HS-5 (cell line): Measurements from ENCODE around the gene RAB31.

Source experiments
- DNase-seq: peaks from one replicate; pipeline ENCODE4 v3.0.0-alpha.2; 2012; ENCODE audit warnings: low read depth

Gene RAB31

GRCh38 chr18:9792565-9793245 lies 84.6 kb downstream of the RAB31 start:
- DNase-seq, result no peak

- no peak for DNase-seq
Measured at GRCh38 chr18:9796011-9796410, 87.9 kb downstream of the RAB31 start.

GRCh38 chr18:9796935-9797549 lies 88.9 kb downstream of the RAB31 start:
- no peak for DNase-seq

GRCh38 chr18:9802175-9803062 lies 94.3 kb downstream of the RAB31 start:
- no peak for DNase-seq

DNA sequence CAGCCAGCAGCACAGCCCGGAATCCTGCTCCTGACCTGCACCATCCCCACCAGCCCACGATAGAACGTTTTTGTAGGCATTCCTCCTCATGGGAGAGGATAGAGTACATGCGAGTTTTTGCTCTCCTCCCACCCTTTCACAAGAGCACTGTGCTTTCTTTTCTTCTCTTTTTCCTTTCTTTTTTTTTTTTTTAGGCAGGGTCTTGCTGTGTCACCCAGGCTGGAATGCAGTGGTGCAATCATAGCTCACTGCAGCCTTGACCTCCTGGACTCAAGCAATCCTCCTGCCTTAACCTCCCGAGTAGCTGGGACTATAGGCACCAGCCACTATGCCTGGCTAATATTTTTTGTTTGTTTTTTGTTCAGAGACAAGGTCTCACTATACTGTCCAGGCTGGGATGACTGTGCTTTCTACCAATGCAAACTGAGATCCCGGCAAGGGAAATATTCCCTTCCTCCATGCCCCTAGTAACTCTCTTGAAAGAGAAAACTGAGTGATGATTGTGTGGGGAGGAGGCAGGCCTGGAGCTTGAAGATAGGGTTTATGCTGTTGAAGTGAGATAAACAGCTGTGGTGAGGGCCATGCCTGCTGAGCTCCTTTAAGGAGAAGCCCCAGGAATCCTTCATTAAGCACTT lies 95.1 kb downstream of the RAB31 start:
- DNase-seq, result no peak

DNA sequence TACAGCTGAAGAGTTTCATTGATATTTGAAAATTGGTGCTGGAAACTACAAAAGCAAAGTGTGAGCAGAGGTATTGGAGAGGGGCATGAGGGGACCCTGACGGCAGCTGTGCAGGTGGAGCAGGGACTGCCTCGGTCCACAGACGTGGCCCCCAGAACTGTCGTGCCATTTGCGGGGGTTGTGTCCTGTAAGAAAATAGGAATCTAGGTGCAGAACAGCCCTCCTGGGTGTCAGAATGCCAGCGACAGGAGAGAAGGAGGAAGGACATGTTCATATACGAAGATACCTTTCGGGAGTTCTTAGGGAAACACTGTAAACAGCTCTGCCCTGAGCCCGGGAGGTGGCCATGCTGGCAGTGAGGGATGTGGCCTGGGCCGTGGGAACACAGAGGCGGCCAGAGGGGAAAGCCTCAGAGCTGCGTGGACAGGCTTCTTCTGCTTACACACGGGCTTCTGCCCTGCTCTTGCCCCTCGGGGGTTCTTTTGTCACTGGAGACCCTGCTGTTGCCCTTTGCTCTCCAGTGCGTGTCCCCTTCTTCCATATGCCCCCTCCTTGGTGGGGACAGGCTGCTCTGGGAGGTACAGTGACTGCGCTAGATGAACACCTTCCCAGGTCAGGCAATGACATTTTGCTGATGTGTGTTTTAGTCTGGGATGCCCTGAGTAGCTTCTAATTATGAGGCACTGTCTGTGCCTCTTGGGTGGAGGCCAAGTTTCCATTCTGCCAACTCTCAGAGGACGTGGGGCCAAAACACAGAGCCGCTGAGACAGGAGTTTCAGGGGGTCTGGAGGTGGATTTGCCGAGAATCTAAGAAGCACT lies 95.8 kb downstream of the RAB31 start:
- no peak for DNase-seq

DNA sequence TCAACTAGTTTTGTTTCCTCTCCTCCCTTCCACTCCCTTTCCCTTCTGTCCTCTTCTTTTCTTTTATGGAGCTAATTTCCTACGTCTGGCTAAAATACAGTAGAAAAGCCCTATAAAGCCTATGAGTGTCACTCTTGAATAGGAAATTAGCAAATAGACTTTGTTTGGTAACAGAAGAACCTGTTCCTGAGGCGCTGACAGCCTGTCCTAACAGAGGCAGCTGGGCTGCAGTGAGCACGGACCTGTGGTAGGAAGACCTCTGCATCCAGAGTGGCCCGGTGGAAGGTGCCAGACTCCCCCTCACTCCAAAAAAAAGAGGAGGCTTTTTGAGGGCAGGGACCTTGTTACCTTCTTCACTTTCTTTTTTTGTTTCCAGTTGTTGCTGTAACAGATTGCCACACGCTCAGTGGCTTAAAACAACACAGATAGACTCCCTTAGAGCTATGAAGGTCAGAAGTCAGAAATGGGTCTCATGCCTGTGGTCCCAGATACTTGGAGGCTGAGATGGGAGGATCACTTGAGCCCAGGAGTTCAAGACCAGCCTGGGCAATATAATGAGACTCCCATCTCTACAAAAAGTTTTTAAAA lies 96.5 kb downstream of the RAB31 start:
- DNase-seq, result no peak

DNA sequence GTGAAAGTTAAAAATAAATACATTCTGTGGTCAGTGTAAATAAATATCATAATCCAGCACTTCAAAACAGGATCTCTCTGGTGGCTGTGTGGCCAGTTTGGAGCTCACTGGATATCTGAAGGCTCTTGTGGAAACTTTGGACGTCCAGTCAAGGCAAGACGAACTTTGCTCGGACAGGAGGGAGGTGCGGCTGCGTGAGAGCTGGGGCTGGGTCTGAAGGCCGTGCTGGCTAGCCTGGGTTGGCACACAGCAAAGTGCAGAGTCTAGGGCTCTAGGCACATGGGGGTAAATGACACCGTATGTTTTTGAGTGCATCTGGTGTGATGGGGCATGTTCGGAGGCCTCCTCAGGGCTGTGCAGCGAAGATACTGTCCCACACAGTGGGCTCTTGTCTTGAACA lies 98.8 kb downstream of the RAB31 start:
- DNase-seq, result no peak

GRCh38 chr18:9808295-9809241 lies 100.5 kb downstream of the RAB31 start:
- no peak for DNase-seq

GRCh38 chr18:9809697-9810096 lies 101.6 kb downstream of the RAB31 start:
- no peak for DNase-seq

GRCh38 chr18:9810299-9810698 lies 102.2 kb downstream of the RAB31 start:
- DNase-seq, result no peak

- no peak for DNase-seq
Measured at GRCh38 chr18:9810994-9811705, 103.0 kb downstream of the RAB31 start.

DNA sequence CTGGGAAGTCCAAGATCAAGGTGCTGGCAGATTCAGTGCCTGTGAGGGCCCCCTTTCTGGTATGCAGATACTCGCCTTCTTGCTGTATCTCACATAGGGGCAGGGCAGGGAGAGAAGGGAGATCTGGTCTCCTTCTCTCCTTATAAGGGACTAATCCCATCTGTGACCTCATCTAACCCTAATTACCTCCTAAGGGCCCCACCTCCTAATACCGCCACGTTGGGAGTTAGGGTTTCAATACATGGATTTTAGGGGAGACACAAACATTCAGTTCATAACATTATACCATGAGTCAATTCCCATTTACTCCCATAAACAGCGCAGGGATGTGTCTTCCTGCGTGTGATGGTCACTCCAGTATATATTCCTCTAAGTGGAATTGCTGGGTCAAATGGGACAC lies 103.9 kb downstream of the RAB31 start:
- DNase-seq, result no peak

DNA sequence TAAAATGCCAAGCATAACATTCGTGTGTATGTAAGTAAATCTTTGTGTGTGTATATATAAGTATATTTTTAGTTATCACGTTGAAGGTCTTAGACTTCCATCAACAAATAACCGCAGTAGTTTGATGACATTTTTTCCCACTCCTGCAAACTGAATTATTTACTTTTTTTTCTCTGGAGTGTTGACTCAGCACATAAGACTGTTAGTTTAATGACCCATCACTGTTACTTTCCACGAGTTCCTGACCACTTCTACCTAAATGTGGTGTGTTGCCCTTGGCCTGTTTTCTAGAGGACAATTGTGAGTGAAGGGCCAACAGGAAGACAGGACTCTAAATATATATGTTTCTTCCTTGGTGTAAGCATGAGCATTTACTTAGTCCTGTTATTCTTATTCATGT lies 106.3 kb downstream of the RAB31 start:
- DNase-seq, result peak; percentile 11

DNA sequence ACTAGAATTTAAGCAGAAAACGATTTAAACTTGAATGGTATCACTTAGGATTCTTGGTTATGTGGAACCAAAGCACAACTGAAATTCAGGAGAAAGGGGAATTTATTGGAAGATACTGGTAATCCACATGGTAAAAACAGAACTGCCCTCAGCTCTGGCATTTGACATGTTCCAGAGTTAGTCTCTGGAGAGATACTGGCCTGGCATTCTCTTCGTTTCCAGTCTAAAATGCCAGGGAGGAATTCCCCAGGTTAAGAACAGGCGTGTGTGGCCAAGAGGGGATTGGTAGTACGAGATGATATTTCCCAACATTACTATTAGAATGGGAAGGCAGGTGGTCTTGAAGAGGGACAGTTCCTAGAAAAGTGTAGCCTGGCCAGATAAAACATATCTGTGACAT lies 109.2 kb downstream of the RAB31 start:
- DNase-seq, result no peak

DNA sequence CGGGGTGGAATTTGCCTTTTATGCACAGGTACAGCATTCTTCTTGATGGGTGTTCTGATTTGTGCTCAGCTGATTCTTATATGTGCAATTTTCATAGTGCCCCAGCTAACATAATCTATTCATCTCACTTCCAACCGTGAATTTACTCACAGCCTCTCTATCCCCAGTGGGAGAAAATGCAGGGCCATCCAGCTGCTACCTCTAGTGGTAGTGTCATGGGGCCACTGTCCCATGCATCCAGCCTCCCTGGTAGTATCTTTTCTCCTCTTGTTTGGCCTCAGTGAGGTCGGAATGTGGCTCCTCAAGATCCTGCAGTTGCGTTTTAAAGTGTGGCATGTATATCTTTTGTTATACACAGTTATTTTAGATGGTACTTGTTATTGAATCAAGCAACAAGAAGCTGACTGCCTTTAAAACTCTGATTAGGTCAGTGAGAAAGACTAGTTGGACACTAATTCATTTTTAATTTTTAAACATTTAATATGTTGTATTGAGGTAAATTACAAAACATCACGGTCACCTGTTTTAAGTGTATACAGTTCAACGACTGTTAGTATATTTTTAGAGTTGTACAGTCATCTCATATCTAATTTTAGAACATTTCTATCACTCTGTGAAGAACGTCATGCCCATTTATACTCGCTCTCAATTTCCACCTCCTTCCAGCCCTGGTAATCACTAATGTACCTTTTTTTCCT lies 109.8 kb downstream of the RAB31 start:
- DNase-seq, result no peak

- no peak for DNase-seq
Measured at GRCh38 chr18:9818423-9818734, 110.3 kb downstream of the RAB31 start.

DNA sequence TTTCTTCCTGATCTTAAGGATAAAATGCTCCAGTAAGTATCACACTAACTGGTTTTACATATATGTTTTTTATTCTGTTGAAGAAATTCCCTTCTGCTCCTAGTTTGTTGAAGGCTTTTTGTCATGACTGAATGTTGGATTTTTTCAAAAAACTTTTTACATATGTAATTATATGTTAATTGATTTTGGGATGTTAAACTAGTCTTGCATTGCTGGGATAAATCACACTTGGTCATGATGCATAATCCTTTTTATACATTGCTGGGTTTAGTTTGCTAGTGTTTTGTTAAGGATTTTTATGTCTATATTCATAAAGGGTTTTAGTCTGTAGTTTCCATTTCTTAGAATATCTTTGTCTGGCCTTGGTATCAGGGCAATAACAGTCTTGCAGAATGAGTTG lies 112.0 kb downstream of the RAB31 start:
- no peak for DNase-seq

- DNase-seq, result no peak
Measured at GRCh38 chr18:9820719-9821118, 112.6 kb downstream of the RAB31 start.
